ENCODE measurements around the gene PCBP3.

DNA sequence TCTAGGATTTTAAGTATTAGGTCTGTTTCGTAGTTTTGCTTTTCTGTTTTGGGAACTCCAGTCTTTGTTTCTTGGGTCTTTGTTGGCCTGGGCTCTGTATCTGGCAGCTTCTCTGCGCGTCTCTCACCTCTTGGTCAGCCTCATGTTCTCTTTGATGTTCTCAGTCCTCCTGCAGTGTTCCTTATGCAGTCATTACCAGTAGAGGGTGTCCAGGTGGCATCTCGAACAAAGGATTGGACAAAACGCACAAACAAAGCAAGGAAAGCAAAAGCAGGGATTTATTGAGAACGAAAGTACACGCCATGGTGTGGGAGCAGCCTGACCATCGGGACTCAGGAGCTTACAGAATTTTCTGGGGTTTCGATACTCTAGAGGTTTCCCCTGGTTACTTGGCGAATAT, 204.3 kb downstream of the PCBP3 start:
- TF ChIP-seq, protein P1, sequence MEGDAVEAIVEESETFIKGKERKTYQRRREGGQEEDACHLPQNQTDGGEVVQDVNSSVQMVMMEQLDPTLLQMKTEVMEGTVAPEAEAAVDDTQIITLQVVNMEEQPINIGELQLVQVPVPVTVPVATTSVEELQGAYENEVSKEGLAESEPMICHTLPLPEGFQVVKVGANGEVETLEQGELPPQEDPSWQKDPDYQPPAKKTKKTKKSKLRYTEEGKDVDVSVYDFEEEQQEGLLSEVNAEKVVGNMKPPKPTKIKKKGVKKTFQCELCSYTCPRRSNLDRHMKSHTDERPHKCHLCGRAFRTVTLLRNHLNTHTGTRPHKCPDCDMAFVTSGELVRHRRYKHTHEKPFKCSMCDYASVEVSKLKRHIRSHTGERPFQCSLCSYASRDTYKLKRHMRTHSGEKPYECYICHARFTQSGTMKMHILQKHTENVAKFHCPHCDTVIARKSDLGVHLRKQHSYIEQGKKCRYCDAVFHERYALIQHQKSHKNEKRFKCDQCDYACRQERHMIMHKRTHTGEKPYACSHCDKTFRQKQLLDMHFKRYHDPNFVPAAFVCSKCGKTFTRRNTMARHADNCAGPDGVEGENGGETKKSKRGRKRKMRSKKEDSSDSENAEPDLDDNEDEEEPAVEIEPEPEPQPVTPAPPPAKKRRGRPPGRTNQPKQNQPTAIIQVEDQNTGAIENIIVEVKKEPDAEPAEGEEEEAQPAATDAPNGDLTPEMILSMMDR (IDR thresholded peaks at IDR 0.05; ENCODE audit: borderline replicate concordance, extremely low read depth, low read length, poor library complexity, severe bottlenecking): no peak
- TF ChIP-seq EZH2 (IDR thresholded peaks at IDR 0.05; ENCODE audit: borderline replicate concordance, low read depth, low read length, severe bottlenecking): no peak
